HepG2 (cell line): Measurements from ENCODE around the gene NDUFAF8. TPM values are rescaled to one million over a fixed set of nuclear protein-coding genes. Genes with fewer than 3 reads are reported as not detected.

Experiments used
- ATAC-seq: fragments of 200-7000 bp; cut with Tn5 transposase; 3 replicates; pipeline ENCODE4 v1.9.1; 2020; ENCODE audit warnings: mild to moderate bottlenecking, moderate library complexity
- BruUV-seq: library from RNA; stranded (reverse); fragments of 400-500 nt; replicated peaks from 2 replicates; lab custom pipeline; 2021; lab: Mats Ljungman, UMichigan
- CTCF ChIA-PET: fragments of 300-600 bp; formaldehyde crosslinking; extraction: SDS; loops from one replicate; lab custom pipeline; 2021; ENCODE audit warnings: low total read pairs, inconsistent platforms, low intra/inter-chr PET ratio; lab: Yijun Ruan, JAX
- POLR2A ChIA-PET: fragments of 350-600 bp; sonication (Branson Sonifier 250); formaldehyde crosslinking; loops from one replicate; lab custom pipeline; 2020; ENCODE audit warnings: antibody characterized with exemption, inconsistent platforms; lab: Yijun Ruan, JAX
- DNase-seq: peaks from one replicate; pipeline ENCODE4 v3.0.0-alpha.2; 2015; ENCODE audit warnings: low spot score
- FAIRE-seq: peaks from 3 replicates; lab custom pipeline; 2011; peaks lifted over from hg19 to GRCh38; lab: Jason Lieb, UNC
- H2AFZ ChIP-seq: one replicate; pipeline ENCODE4 v1.6.1; 2011; ENCODE audit warnings: low read length, inconsistent platforms
- H3K27ac ChIP-seq: fragments of 300-600 bp; 3 replicates; pipeline ENCODE4 v1.8.0; 2011; ENCODE audit warnings: mixed run types, mild to moderate bottlenecking, mixed read lengths, low read length, inconsistent platforms; ENCODE audit not compliant: insufficient read depth; ENCODE audit errors: extremely low read length
- H3K27me3 ChIP-seq, 2 experiments: fragments of 200-600 bp in 1 of 2; 2 replicates in 1 of 2; 3 replicates in 1 of 2; pipeline versions ENCODE4 v1.6.0 to v1.8.0; 2011; ENCODE audit warnings: low read length in 2 of 2, mild to moderate bottlenecking in 2 of 2, moderate library complexity in 2 of 2, inconsistent platforms in 1 of 2; ENCODE audit not compliant: insufficient read depth in 2 of 2, control insufficient read depth in 1 of 2
- H3K36me3 ChIP-seq, 2 experiments: fragments of 200-600 bp in 1 of 2; replicated peaks in 1 of 2; 2 replicates in 1 of 2; 3 replicates in 1 of 2; pipeline versions ENCODE4 v1.5.1 to v1.8.0; 2011; ENCODE audit warnings: low read length in 2 of 2, inconsistent platforms in 1 of 2; ENCODE audit not compliant: insufficient read depth in 2 of 2, control insufficient read depth in 1 of 2
- H3K4me1 ChIP-seq: 2 replicates; pipeline ENCODE4 v1.5.1; 2012; ENCODE audit warnings: low read length, inconsistent platforms; ENCODE audit not compliant: insufficient read depth
- H3K4me2 ChIP-seq: 2 replicates; pipeline ENCODE4 v1.6.0; 2011; ENCODE audit warnings: low read depth, low read length, inconsistent platforms
- H3K4me3 ChIP-seq, 3 experiments: fragments of 200-600 bp in 1 of 3; sonication (generic), shearing (Covaris generic) in 1 of 3; replicated peaks in 1 of 3; 2 replicates each; pipeline ENCODE4 v1.5.1; 2011 to 2016; ENCODE audit warnings: low read length in 3 of 3, inconsistent platforms in 2 of 3, low read depth in 2 of 3, mild to moderate bottlenecking in 2 of 3, control low read depth in 1 of 3, mixed read lengths in 1 of 3; ENCODE audit not compliant: insufficient read depth in 1 of 3
- H3K79me2 ChIP-seq: one replicate; pipeline ENCODE4 v1.6.1; 2011; ENCODE audit warnings: low read length, inconsistent platforms; ENCODE audit not compliant: insufficient read depth
- H3K9ac ChIP-seq: 2 replicates; pipeline ENCODE4 v1.6.0; 2011; ENCODE audit warnings: mild to moderate bottlenecking, low read depth, low read length, inconsistent platforms; ENCODE audit not compliant: insufficient read depth
- H3K9me3 ChIP-seq: 2 replicates; pipeline ENCODE4 v1.5.1; 2012; ENCODE audit warnings: mild to moderate bottlenecking, low read length
- H4K20me1 ChIP-seq: 2 replicates; pipeline ENCODE4 v1.6.0; 2011; ENCODE audit warnings: inconsistent platforms, mild to moderate bottlenecking, low read length, moderate library complexity; ENCODE audit not compliant: insufficient read depth
- AGO2 ChIP-seq: fragments of 200-400 bp; formaldehyde crosslinking; optimal IDR thresholded peaks from 2 replicates; pipeline ENCODE3; 2017; ENCODE audit warnings: mild to moderate bottlenecking, low read depth, low read length, moderate library complexity
- CREB1 ChIP-seq, 2 experiments: fragments of 450-650 bp in 1 of 2; IDR thresholded peaks; 2 replicates each; pipeline ENCODE4 v1.6.1; 2016 to 2017; ENCODE audit warnings: control low read depth in 1 of 2, mild to moderate bottlenecking in 1 of 2, missing compliant biosample characterization in 1 of 2, missing genetic modification characterization in 1 of 2
- ERF ChIP-seq: IDR thresholded peaks from 2 replicates; pipeline ENCODE4 v1.6.1; 2018; ENCODE audit warnings: missing biosample characterization, missing genetic modification reagents
- ESRRA ChIP-seq: sonication (generic); formaldehyde crosslinking; IDR thresholded peaks from 2 replicates; pipeline ENCODE4 v1.5.1; 2020; ENCODE audit warnings: mild to moderate bottlenecking, low read depth, missing genetic modification reagents
- EZH2 ChIP-seq: conservative IDR thresholded peaks from 2 replicates; pipeline ENCODE4 v1.6.1; 2012; ENCODE audit warnings: mild to moderate bottlenecking, low read depth, low read length, moderate library complexity
- FIP1L1 ChIP-seq: fragments of 200-400 bp; formaldehyde crosslinking; IDR thresholded peaks from 2 replicates; pipeline ENCODE4 v1.6.1; 2018; ENCODE audit warnings: low read depth, mild to moderate bottlenecking, low read length, moderate library complexity, borderline replicate concordance; ENCODE audit not compliant: insufficient read depth
- HOXA3 ChIP-seq: sonication (generic); formaldehyde crosslinking; IDR thresholded peaks from 2 replicates; pipeline ENCODE4 v1.5.0; 2020; ENCODE audit warnings: missing genetic modification reagents
- MZF1 ChIP-seq: sonication (generic); formaldehyde crosslinking; IDR thresholded peaks from 2 replicates; pipeline ENCODE4 v1.8.1; 2023; ENCODE audit warnings: mild to moderate bottlenecking, missing genetic modification reagents, borderline replicate concordance
- POLR2A ChIP-seq, 2 experiments: IDR thresholded peaks; 2 replicates each; pipeline ENCODE4 v1.6.1; 2011; ENCODE audit warnings: low read depth in 2 of 2, low read length in 2 of 2, mild to moderate bottlenecking in 1 of 2, moderate library complexity in 1 of 2; ENCODE audit not compliant: insufficient read depth in 1 of 2
- POLR2G ChIP-seq: fragments of 200-400 bp; formaldehyde crosslinking; IDR thresholded peaks from 2 replicates; pipeline ENCODE4 v1.6.1; 2018; ENCODE audit warnings: mild to moderate bottlenecking, low read depth, low read length, moderate library complexity
- ZFY ChIP-seq: sonication (generic); formaldehyde crosslinking; IDR thresholded peaks from 2 replicates; pipeline ENCODE4 v1.4.0; 2020; ENCODE audit warnings: missing genetic modification reagents
- ZNF513 ChIP-seq: sonication (generic); formaldehyde crosslinking; conservative IDR thresholded peaks from 2 replicates; pipeline ENCODE4 v1.5.0; 2020; ENCODE audit warnings: missing genetic modification reagents
- ZNF567 ChIP-seq: sonication (generic); formaldehyde crosslinking; IDR thresholded peaks from 2 replicates; pipeline ENCODE4 v1.8.1; 2023; ENCODE audit warnings: mild to moderate bottlenecking, missing genetic modification reagents, borderline replicate concordance
- ZNF850 ChIP-seq: sonication (generic); formaldehyde crosslinking; conservative IDR thresholded peaks from 2 replicates; pipeline ENCODE4 v1.9.0; 2021; ENCODE audit warnings: mild to moderate bottlenecking, missing genetic modification reagents
- WGBS: methylation state at CpG from one replicate; pipeline ENCODE4 v1.1.6; 2017; ENCODE audit warnings: low lambda C conversion rate; 5-methylcytosine and 5-hydroxymethylcytosine counted together
- in situ Hi-C: cut with HindIII; loops from 2 replicates; pipeline ENCODE4 v1.10.0; 2017; ENCODE audit warnings: low pct_unique_long_range_greater_than_20kb; ENCODE audit not compliant: extremely low pct_ligation_motif_present
- intact Hi-C: fragments of 100-400 bp; cut with micrococcal nuclease; formaldehyde crosslinking; loops from one replicate; pipeline ENCODE4 v1.10.0; 2022; ENCODE audit not compliant: unreplicated experiment
- polyA plus RNA-seq, 8 experiments: library from polyadenylated mRNA; depleted of rRNA in 3 of 8; stranded (reverse) in 7 of 8; unstranded in 1 of 8; fragments of >200 nt; fragmentation: Illumina TruSeq in 4 of 8; extraction: Trizol in 4 of 8; gene quantifications; 2 replicates each; pipeline versions ENCODE4 v1.2.1 to v1.2.3, GENCODE V29; 2011 to 2016; ENCODE audit warnings: low read depth in 4 of 8, missing spikeins in 1 of 8, mixed read lengths in 1 of 8; ENCODE audit not compliant: insufficient read depth in 1 of 8
- total RNA-seq, 5 experiments: library from RNA; depleted of rRNA; stranded (reverse); fragments of >200 nt; fragmentation: Illumina TruSeq; extraction: Trizol; gene quantifications; 2 replicates each; pipeline ENCODE4 v1.2.3, GENCODE V29; 2016; ENCODE audit warnings: low read depth in 1 of 5
- TF ChIP-seq, protein P1 (sequence below): sonication (generic); formaldehyde crosslinking; IDR thresholded peaks from 2 replicates; pipeline ENCODE4 v1.5.1; 2020; ENCODE audit warnings: mild to moderate bottlenecking, missing genetic modification reagents, borderline replicate concordance

Gene NDUFAF8
- total and polyA plus RNA-seq, 2 of the 13 experiments (the other 11 are each of a cell fraction or from before 2014, with no cell fraction given), result 75.6 to 233 TPM

DNA sequence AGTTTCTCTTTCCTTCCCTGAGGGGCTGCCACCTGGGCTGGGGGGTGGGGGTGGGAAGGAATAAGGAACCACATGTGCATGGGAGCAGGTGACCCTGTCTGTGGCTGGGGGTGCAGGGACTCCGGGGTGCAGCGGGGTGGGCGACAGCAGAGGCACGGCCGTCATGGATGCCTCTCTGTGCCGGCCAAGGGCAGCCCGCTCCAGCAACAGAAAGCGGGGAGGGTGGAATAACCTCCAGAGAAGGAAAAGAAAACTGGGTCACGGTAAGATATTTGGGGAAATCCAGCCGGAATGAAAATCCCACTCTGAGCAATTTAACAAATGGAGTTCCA is 4.2 kb downstream of the NDUFAF8 start:
- intact Hi-C loops (no loop called here), in situ Hi-C loops (no loop called here)
- Histone ChIP-seq H4K20me1 (peaks cover 4% of the 10 kb centered on the region; the same call in 1 of the 2 replicates), H3K27ac (no peak overlapping the region), H3K9me3 (no peaks in the 10 kb centered on the region), H3K27me3 (no peaks in the 10 kb centered on the region; a peak in 1 of 5 replicates), H3K4me2 (no peak overlapping the region), H2AFZ (no peak overlapping the region), H3K36me3 (peaks cover 4 to 6% of the 10 kb centered on the region in 2 experiments; a peak in 1 of 5 replicates), H3K9ac (no peak overlapping the region), H3K4me1 (peaks cover 35% of the 10 kb centered on the region), H3K4me3 (no peak overlapping the region), H3K79me2 (peaks cover 25% of the 10 kb centered on the region)
- BruUV-seq, result no TSS peak
- ChIA-PET POLR2A (no interaction called here), CTCF (no interaction called here)
- ATAC-seq, result no peak
- DNase-seq, result no peak
- 95% methylated on average over 10 of the region's 10 CpGs for WGBS
- TF ChIP-seq MZF1 (CRISPR knock-in tag) (no peak), POLR2G (peak; percentile 7; the same call in 1 of the 2 replicates), EZH2 (no peak), AGO2 (peak; percentile 4), ZNF850 (CRISPR knock-in tag) (no peak), POLR2A (IDR thresholded peaks at IDR 0.05; ENCODE audit: insufficient read depth in 1 of 2, low read depth in 2 of 2, low read length in 2 of 2) (peak in 1 of 2 experiments; percentile 31; a peak in 1 of 4 replicates)
- FAIRE-seq, result no peak

GRCh38 chr17:81244358-81245023 is 5.4 kb downstream of the NDUFAF8 start:
- peaks cover 4 to 6% of the 10 kb centered on the region in 2 experiments; a peak in 2 of 5 replicates for H3K36me3 ChIP-seq
- BruUV-seq, result no TSS peak
- intact Hi-C loops, result no loop called here
- H3K4me2 ChIP-seq, result peak overlapping the region; percentile 57
- CTCF ChIA-PET, result no interaction called here
- H3K27ac ChIP-seq, result peak overlapping the region; percentile 53
- in situ Hi-C loops, result no loop called here
- FAIRE-seq, result no peak
- no peaks in the 10 kb centered on the region for H3K27me3 ChIP-seq
- 65% methylated on average over 18 of the region's 24 CpGs for WGBS
- H2AFZ ChIP-seq, result no peak overlapping the region
- peak overlapping the region; percentile 31 for H3K9ac ChIP-seq
- H3K9me3 ChIP-seq, result no peaks in the 10 kb centered on the region
- H3K4me1 ChIP-seq, result peaks cover 35% of the 10 kb centered on the region
- DNase-seq, result no peak
- peaks cover 4% of the 10 kb centered on the region; the same call in 1 of the 2 replicates for H4K20me1 ChIP-seq
- POLR2A ChIA-PET, result interaction anchor here (0.9 kb wide), 1 partner anchor 152 kb away, joined by 3 read pairs; no protein-coding TSS in a partner anchor
- H3K79me2 ChIP-seq, result peaks cover 19% of the 10 kb centered on the region
- peak; percentile 19 for ATAC-seq
- H3K4me3 ChIP-seq, result peak overlapping the region in 1 of 3 experiments; percentile 41; a peak in 1 of 6 replicates
- 0 out of 2 replicates have a peak, but pooled peaks have one; percentile 38 for TF ChIP-seq ESRRA
- TF ChIP-seq ZFY (CRISPR knock-in tag), result peak; percentile 11; the same call in 1 of the 2 replicates
- TF ChIP-seq ERF (CRISPR knock-in tag), result no peak
- 0 out of 2 replicates have a peak, but pooled peaks have one; percentile 76 for TF ChIP-seq ZNF513 (CRISPR knock-in tag)
- peak; percentile 72; the same call in 1 of the 2 replicates for TF ChIP-seq ZNF567 (CRISPR knock-in tag)
- TF ChIP-seq, protein P1, sequence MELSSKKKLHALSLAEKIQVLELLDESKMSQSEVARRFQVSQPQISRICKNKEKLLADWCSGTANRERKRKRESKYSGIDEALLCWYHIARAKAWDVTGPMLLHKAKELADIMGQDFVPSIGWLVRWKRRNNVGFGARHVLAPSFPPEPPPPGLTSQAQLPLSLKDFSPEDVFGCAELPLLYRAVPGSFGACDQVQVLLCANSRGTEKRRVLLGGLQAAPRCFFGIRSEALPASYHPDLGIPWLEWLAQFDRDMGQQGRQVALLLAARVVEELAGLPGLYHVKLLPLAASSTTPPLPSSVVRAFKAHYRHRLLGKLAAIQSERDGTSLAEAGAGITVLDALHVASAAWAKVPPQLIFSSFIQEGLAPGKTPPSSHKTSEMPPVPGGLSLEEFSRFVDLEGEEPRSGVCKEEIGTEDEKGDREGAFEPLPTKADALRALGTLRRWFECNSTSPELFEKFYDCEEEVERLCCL, result peak; percentile 80; the same call in 1 of the 2 replicates
- 0 out of 2 replicates have a peak, but pooled peaks have one; percentile 63 for TF ChIP-seq FIP1L1
- TF ChIP-seq HOXA3, result peak; percentile 43
- TF ChIP-seq CREB1 (IDR thresholded peaks at IDR 0.05), result no peak
- TF ChIP-seq CREB1 (CRISPR knock-in tag; IDR thresholded peaks at IDR 0.05), result no peak
